T1000 (cell line): ENCODE measurements around the gene ZDHHC18.

Source experiments
- DNase-seq: peaks from one replicate; lab custom pipeline; 2025; ENCODE audit warnings: mixed read lengths; lab: John Stamatoyannopoulos, UW

The ZDHHC18 gene

DNA sequence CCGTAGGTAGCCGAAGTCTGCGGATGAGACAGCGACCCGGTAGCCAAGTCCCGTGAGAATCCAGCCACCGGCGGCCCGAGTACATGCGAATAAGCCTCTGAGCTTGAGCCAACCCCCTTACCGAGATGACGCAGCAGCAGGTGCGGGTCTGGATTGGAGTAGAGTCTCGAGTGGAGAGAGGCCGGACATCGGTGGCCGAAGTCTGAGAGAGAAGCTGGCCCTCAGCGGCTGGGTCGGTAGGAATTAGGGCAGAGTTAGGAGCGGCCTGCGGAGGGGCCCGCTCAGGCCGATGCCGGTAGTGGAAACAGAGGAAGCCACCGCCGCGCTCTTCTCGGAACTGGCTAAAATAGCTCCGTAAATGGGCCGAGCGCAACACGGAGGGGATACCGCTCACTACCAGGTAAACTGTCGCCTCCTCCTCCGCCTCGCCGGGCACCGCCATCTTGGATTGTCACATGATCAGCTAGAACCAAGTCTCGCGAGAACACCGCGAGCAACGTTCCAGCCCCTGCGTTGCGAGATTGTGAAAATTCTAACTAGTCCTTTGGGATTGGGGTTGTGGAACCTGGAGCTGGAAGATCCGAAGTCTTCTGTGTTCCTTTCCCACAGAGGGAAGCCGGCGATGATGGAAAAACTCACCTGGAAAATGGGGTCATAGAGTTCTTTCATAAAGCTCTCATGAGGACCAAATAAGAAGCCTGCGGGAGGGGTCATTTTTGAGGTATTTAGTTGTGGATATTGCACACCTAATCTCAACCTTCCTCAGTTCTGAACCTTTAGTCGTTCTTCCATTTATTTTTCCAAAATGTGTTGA lies 73.7 kb downstream of the ZDHHC18 start, which contains the start of gene GPATCH3:
GPATCH3 (minus strand) TSS at position 467 of the 814 bp plus-strand sequence; CDS start at position 442, 25 bp downstream.
- DNase-seq = peak; percentile 89

DNA sequence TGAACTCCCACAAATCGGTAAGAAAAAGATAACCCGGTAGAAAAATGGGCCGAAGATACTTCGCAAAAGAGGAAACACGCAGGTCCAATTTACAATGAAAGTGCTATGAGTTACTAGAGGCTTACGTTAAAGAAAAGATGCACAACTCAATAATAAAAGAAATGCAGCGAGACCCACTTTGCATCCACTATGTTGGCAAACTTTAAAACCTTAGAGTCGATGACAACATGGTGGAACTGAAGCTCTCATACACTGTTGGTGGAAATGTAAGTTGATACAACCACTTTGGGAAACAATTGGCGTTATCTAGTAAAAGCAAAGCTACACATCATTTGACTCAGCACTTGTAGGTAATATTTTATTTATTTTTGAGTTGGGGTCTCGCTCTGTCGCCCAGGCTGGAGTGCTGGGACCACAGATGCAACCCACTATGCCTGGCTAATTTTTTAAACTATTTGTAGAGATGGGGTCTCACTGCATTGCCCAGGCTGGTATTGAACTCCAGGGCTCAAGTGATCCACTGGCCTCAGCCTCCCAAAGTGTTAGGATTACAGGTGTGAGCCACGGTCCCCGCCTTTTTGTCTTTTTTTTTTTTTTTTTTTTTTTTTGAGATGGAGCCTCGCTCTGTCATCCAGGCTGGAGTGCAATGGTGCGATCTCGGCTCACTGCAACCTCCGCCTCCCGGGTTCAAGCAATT lies 74.5 kb downstream of the ZDHHC18 start:
- no peak for DNase-seq
